Measurements from ENCODE around the gene CFAP99. TPM values are rescaled to one million over a fixed set of nuclear protein-coding genes. Genes with fewer than 3 reads are reported as not detected.

CFAP99 gene
- total and polyA plus RNA-seq, 9 of the 15 experiments (the other 6 are each of a cell fraction or from before 2014, with no cell fraction given), result 0.07 to 0.18 (median 0.09) TPM; not detected in 6

GRCh38 chr4:2416564-2417225 is 2.1 kb upstream of the CFAP99 start (continued):
- TF ChIP-seq RB1 (IDR thresholded peaks at IDR 0.05; ENCODE audit: low read depth) (no peak), ZBTB49 (CRISPR knock-in tag; IDR thresholded peaks at IDR 0.05; ENCODE audit: borderline replicate concordance) (0 out of 2 replicates have a peak, but pooled peaks have one; percentile 61), POLR2G (IDR thresholded peaks at IDR 0.05; ENCODE audit: low read depth, low read length) (peak; percentile 69), SAFB (IDR thresholded peaks at IDR 0.05; ENCODE audit: borderline replicate concordance, low read depth, low read length) (0 out of 2 replicates have a peak, but pooled peaks have one; percentile 13), ATF6 (CRISPR knock-in tag; IDR thresholded peaks at IDR 0.05) (0 out of 2 replicates have a peak, but pooled peaks have one; percentile 4), RBBP5 (IDR thresholded peaks at IDR 0.05; ENCODE audit: borderline replicate concordance, insufficient read depth, low read length, poor library complexity, severe bottlenecking) (peak; percentile 90), PHF20 (IDR thresholded peaks at IDR 0.05; ENCODE audit: partially characterized antibody) (peak; percentile 52), HOXB6 (CRISPR knock-in tag; IDR thresholded peaks at IDR 0.05; ENCODE audit: borderline replicate concordance) (no peak), ATF1 (CRISPR knock-in tag; IDR thresholded peaks at IDR 0.05) (no peak), ATF1 (tag; IDR thresholded peaks at IDR 0.05) (peak; percentile 49), TBP (optimal IDR thresholded peaks at IDR 0.05; ENCODE audit: low read depth, low read length) (peak; percentile 35), ZNF316 (IDR thresholded peaks at IDR 0.05) (no peak), RFX1 (IDR thresholded peaks at IDR 0.05) (no peak), BHLHE40 (IDR thresholded peaks at IDR 0.05; ENCODE audit: low read length) (0 out of 2 replicates have a peak, but pooled peaks have one; percentile 3), SOX6 (IDR thresholded peaks at IDR 0.05) (peak; percentile 13; the same call in 1 of the 2 replicates)
- TF ChIP-seq, protein P1, sequence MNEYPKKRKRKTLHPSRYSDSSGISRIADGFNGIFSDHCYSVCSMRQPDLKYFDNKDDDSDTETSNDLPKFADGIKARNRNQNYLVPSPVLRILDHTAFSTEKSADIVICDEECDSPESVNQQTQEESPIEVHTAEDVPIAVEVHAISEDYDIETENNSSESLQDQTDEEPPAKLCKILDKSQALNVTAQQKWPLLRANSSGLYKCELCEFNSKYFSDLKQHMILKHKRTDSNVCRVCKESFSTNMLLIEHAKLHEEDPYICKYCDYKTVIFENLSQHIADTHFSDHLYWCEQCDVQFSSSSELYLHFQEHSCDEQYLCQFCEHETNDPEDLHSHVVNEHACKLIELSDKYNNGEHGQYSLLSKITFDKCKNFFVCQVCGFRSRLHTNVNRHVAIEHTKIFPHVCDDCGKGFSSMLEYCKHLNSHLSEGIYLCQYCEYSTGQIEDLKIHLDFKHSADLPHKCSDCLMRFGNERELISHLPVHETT (CRISPR knock-in tag; conservative IDR thresholded peaks at IDR 0.05 in 1 of 2, IDR thresholded peaks at IDR 0.05 in 1 of 2), result 0 out of 4 replicates have a peak, but pooled peaks of 1 of the 2 experiments have one; percentile 34
- TF ChIP-seq, protein P2, sequence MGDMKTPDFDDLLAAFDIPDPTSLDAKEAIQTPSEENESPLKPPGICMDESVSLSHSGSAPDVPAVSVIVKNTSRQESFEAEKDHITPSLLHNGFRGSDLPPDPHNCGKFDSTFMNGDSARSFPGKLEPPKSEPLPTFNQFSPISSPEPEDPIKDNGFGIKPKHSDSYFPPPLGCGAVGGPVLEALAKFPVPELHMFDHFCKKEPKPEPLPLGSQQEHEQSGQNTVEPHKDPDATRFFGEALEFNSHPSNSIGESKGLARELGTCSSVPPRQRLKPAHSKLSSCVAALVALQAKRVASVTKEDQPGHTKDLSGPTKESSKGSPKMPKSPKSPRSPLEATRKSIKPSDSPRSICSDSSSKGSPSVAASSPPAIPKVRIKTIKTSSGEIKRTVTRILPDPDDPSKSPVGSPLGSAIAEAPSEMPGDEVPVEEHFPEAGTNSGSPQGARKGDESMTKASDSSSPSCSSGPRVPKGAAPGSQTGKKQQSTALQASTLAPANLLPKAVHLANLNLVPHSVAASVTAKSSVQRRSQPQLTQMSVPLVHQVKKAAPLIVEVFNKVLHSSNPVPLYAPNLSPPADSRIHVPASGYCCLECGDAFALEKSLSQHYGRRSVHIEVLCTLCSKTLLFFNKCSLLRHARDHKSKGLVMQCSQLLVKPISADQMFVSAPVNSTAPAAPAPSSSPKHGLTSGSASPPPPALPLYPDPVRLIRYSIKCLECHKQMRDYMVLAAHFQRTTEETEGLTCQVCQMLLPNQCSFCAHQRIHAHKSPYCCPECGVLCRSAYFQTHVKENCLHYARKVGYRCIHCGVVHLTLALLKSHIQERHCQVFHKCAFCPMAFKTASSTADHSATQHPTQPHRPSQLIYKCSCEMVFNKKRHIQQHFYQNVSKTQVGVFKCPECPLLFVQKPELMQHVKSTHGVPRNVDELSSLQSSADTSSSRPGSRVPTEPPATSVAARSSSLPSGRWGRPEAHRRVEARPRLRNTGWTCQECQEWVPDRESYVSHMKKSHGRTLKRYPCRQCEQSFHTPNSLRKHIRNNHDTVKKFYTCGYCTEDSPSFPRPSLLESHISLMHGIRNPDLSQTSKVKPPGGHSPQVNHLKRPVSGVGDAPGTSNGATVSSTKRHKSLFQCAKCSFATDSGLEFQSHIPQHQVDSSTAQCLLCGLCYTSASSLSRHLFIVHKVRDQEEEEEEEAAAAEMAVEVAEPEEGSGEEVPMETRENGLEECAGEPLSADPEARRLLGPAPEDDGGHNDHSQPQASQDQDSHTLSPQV (IDR thresholded peaks at IDR 0.05), result peak; percentile 86

Data from K562 (cell line).